ENCODE data around the gene MCCC1. TPM values are rescaled to one million over a fixed set of nuclear protein-coding genes. Genes with fewer than 3 reads are reported as not detected.
"Not testable (repeated sequence)": the region's sequence is repeated elsewhere in the genome, so short reads cannot be mapped to it uniquely, and the experiment has no call there.

MCCC1 gene
- total RNA-seq, 1 donor from 2014 or later: 24.1 TPM

DNA sequence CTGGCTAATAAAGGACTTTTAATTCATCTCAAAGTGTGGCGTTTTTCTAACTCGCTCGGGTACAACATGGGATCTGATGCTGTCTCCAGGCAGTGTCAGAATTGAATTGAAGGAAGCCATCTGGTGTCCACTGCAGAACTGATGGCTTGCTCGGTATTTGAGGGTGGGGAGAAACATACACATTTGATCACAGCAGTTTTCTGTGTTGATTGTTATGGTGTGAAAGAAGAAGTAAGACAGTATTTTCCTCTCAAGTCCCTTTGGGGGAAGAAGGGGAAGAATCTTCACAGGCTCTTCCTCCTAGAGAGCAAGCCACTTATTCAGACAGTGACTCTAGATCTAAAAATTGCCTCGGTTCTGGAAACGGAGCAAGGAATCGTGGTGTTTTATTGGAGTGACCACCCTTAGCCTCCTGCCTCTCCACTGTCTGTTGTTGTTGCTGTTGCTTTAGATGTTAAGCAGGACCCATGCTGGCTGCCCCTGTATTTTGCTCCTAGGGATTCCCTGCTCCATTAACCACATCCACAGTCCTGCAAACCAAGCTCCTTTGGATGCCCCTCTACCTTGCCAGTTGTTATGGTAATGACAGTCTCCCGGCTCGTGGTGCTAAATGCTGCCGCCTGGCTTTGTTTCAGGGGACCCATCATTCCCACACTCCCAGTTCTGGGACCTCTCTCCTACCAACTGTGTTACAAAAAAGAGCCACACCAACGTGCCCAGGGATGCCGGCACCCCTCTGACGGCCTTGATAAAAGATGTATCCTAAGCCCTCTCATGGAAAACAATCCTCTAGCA lies 15.3 kb upstream of the MCCC1 start:
- peaks cover 14% of the 10 kb centered on the region for H3K4me1 Mint-ChIP-seq (ENCODE audit: low read depth)
- TF ChIP-seq, protein P1, sequence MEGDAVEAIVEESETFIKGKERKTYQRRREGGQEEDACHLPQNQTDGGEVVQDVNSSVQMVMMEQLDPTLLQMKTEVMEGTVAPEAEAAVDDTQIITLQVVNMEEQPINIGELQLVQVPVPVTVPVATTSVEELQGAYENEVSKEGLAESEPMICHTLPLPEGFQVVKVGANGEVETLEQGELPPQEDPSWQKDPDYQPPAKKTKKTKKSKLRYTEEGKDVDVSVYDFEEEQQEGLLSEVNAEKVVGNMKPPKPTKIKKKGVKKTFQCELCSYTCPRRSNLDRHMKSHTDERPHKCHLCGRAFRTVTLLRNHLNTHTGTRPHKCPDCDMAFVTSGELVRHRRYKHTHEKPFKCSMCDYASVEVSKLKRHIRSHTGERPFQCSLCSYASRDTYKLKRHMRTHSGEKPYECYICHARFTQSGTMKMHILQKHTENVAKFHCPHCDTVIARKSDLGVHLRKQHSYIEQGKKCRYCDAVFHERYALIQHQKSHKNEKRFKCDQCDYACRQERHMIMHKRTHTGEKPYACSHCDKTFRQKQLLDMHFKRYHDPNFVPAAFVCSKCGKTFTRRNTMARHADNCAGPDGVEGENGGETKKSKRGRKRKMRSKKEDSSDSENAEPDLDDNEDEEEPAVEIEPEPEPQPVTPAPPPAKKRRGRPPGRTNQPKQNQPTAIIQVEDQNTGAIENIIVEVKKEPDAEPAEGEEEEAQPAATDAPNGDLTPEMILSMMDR (IDR thresholded peaks at IDR 0.05): no peak
- H3K4me3 Mint-ChIP-seq (ENCODE audit: unreplicated experiment): no peak overlapping the region
- peaks cover 26% of the 10 kb centered on the region for H3K27me3 Mint-ChIP-seq (ENCODE audit: low read depth)
- H3K36me3 Mint-ChIP-seq (ENCODE audit: low read depth): peaks cover 1% of the 10 kb centered on the region
- no peak overlapping the region for H3K27ac Mint-ChIP-seq (ENCODE audit: unreplicated experiment)
- peaks cover 14% of the 10 kb centered on the region for H3K9me3 Mint-ChIP-seq (ENCODE audit: low read depth)
- DNase-seq (ENCODE audit: low spot score): no peak

DNA sequence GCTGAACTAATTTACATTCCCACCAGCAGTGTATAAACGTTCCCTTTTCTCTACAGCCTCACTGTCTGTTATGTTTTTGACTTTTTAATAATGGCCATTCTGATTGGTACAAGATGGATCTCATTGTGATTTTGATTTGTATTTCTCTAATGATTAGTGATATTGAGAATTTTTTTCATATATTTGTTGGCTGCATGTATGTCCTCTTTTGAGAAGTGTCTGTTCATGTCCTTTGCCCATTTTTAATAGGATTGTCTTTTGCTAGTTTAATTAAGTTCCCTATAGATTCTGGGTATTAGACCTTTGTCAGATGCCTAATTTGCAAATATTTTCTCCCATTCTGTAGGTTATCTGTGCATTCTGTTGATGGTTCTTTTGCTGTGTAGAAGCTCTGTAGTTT lies 10.6 kb upstream of the MCCC1 start:
- H3K36me3 Mint-ChIP-seq (ENCODE audit: low read depth); H3K27ac Mint-ChIP-seq (ENCODE audit: unreplicated experiment); DNase-seq (ENCODE audit: low spot score); H3K4me3 Mint-ChIP-seq (ENCODE audit: unreplicated experiment); H3K27me3 Mint-ChIP-seq (ENCODE audit: low read depth): not testable (repeated sequence)
- Mint-ChIP-seq H3K9me3 (ENCODE audit: low read depth) (peaks cover 17% of the 10 kb centered on the region), H3K4me1 (ENCODE audit: low read depth) (peaks cover 35% of the 10 kb centered on the region)

- H3K4me3 Mint-ChIP-seq (ENCODE audit: unreplicated experiment): no peak overlapping the region
- H3K27ac Mint-ChIP-seq (ENCODE audit: unreplicated experiment): peak overlapping the region; percentile 42
- peaks cover 17% of the 10 kb centered on the region for H3K9me3 Mint-ChIP-seq (ENCODE audit: low read depth)
- TF ChIP-seq, protein P1 (IDR thresholded peaks at IDR 0.05): no peak
- H3K36me3 Mint-ChIP-seq (ENCODE audit: low read depth): peaks cover 1% of the 10 kb centered on the region
- DNase-seq (ENCODE audit: low spot score): no peak
- H3K4me1 Mint-ChIP-seq (ENCODE audit: low read depth): peaks cover 28% of the 10 kb centered on the region
- H3K27me3 Mint-ChIP-seq (ENCODE audit: low read depth): no peaks in the 10 kb centered on the region
These were observed 9.2 kb upstream of the MCCC1 start for GRCh38 chr3:183108470-183108869.

- TF ChIP-seq, protein P1 (IDR thresholded peaks at IDR 0.05): no peak
- DNase-seq (ENCODE audit: low spot score): no peak
- H3K36me3 Mint-ChIP-seq (ENCODE audit: low read depth): peaks cover 1% of the 10 kb centered on the region
- peaks cover 17% of the 10 kb centered on the region for H3K9me3 Mint-ChIP-seq (ENCODE audit: low read depth)
- peak overlapping the region; percentile 42 for H3K27ac Mint-ChIP-seq (ENCODE audit: unreplicated experiment)
- peaks cover 28% of the 10 kb centered on the region for H3K4me1 Mint-ChIP-seq (ENCODE audit: low read depth)
- H3K27me3 Mint-ChIP-seq (ENCODE audit: low read depth): no peaks in the 10 kb centered on the region
- H3K4me3 Mint-ChIP-seq (ENCODE audit: unreplicated experiment): no peak overlapping the region
These were observed 8.7 kb upstream of the MCCC1 start for GRCh38 chr3:183108001-183108449.

- Mint-ChIP-seq H3K9me3 (ENCODE audit: low read depth) (peaks cover 15% of the 10 kb centered on the region), H3K4me1 (ENCODE audit: low read depth) (peaks cover 28% of the 10 kb centered on the region)
- H3K27ac Mint-ChIP-seq (ENCODE audit: unreplicated experiment); H3K4me3 Mint-ChIP-seq (ENCODE audit: unreplicated experiment); H3K27me3 Mint-ChIP-seq (ENCODE audit: low read depth); DNase-seq (ENCODE audit: low spot score); H3K36me3 Mint-ChIP-seq (ENCODE audit: low read depth): not testable (repeated sequence)
These were observed 8.1 kb upstream of the MCCC1 start for GRCh38 chr3:183107372-183107771.

- Mint-ChIP-seq H3K27me3 (ENCODE audit: low read depth) (no peaks in the 10 kb centered on the region), H3K36me3 (ENCODE audit: low read depth) (no peaks in the 10 kb centered on the region)
- DNase-seq (ENCODE audit: low spot score): no peak
These were observed 7.3 kb upstream of the MCCC1 start for GRCh38 chr3:183106635-183107034.

DNA sequence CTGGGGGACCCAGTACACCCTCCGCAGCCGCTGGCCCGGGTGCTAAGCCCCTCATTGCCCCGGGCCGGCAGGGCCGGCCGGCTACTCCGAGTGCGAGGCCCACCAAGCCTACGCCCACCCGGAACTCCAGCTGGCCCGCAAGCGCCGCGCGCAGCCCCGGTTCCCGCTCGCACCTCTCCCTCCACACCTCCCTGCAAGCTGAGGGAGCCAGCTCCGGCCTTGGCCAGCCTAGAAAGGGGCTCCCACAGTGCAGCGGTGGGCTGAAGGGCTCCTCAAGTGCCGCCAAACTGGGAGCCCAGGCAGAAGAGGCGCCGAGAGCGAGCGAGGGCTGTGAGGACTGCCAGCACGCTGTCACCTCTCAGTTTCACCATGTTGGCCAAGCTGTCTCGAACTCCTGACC lies 4.7 kb upstream of the MCCC1 start:
- not testable (repeated sequence) for H3K4me3 Mint-ChIP-seq (ENCODE audit: unreplicated experiment); H3K9me3 Mint-ChIP-seq (ENCODE audit: low read depth); H3K27ac Mint-ChIP-seq (ENCODE audit: unreplicated experiment); DNase-seq (ENCODE audit: low spot score); H3K36me3 Mint-ChIP-seq (ENCODE audit: low read depth); H3K27me3 Mint-ChIP-seq (ENCODE audit: low read depth)
- H3K4me1 Mint-ChIP-seq (ENCODE audit: low read depth): peaks cover 46% of the 10 kb centered on the region

More at GRCh38 chr3:183106635-183107034, 7.3 kb upstream of the MCCC1 start:
- no peak overlapping the region for H3K27ac Mint-ChIP-seq (ENCODE audit: unreplicated experiment)
- TF ChIP-seq, protein P1 (IDR thresholded peaks at IDR 0.05): no peak
- peaks cover 34% of the 10 kb centered on the region for H3K4me1 Mint-ChIP-seq (ENCODE audit: low read depth)
- H3K4me3 Mint-ChIP-seq (ENCODE audit: unreplicated experiment): no peak overlapping the region
- peaks cover 10% of the 10 kb centered on the region for H3K9me3 Mint-ChIP-seq (ENCODE audit: low read depth)

GRCh38 chr3:183101040-183101439 lies 1.7 kb upstream of the MCCC1 start:
- not testable (repeated sequence) for H3K27me3 Mint-ChIP-seq (ENCODE audit: low read depth); H3K36me3 Mint-ChIP-seq (ENCODE audit: low read depth); DNase-seq (ENCODE audit: low spot score); H3K9me3 Mint-ChIP-seq (ENCODE audit: low read depth); H3K4me3 Mint-ChIP-seq (ENCODE audit: unreplicated experiment)
- Mint-ChIP-seq H3K27ac (ENCODE audit: unreplicated experiment) (peak overlapping the region; percentile 80), H3K4me1 (ENCODE audit: low read depth) (peaks cover 40% of the 10 kb centered on the region)

Data from chondrocyte (in vitro differentiated cells).